H9 (cell line): ENCODE data around the gene TMEM129. TPM values are rescaled to one million over a fixed set of nuclear protein-coding genes. Genes with fewer than 3 reads are reported as not detected.

Experiments
- DNase-seq: peaks from one replicate; pipeline ENCODE4 v3.0.0-alpha.2; 2017
- H2AFZ ChIP-seq: one replicate; pipeline ENCODE4 v1.6.1; 2013; ENCODE audit warnings: mild to moderate bottlenecking, low read length, control low read depth, moderate library complexity
- H2AK5ac ChIP-seq: 2 replicates; pipeline ENCODE4 v1.6.1; 2013; ENCODE audit warnings: low read length, control low read depth, mixed read lengths; ENCODE audit not compliant: insufficient read length
- H2BK120ac ChIP-seq: one replicate; pipeline ENCODE4 v1.6.1; 2013; ENCODE audit warnings: low read depth, mild to moderate bottlenecking, low read length, control low read depth, inconsistent platforms; ENCODE audit not compliant: poor library complexity, severe bottlenecking
- H2BK12ac ChIP-seq: 2 replicates; pipeline ENCODE4 v1.6.1; 2013; ENCODE audit warnings: low read length, control low read depth, mixed read lengths, low read depth; ENCODE audit not compliant: insufficient read length
- H2BK15ac ChIP-seq: 2 replicates; pipeline ENCODE4 v1.6.1; 2013; ENCODE audit warnings: low read depth, low read length, control low read depth
- H2BK20ac ChIP-seq: one replicate; pipeline ENCODE4 v1.6.1; 2013; ENCODE audit warnings: low read depth, mild to moderate bottlenecking, low read length, control low read depth, inconsistent platforms; ENCODE audit not compliant: poor library complexity, severe bottlenecking
- H2BK5ac ChIP-seq: 2 replicates; pipeline ENCODE4 v1.6.1; 2013; ENCODE audit warnings: low read length, control low read depth, mixed read lengths; ENCODE audit not compliant: insufficient read length
- H3K14ac ChIP-seq: 2 replicates; pipeline ENCODE4 v1.6.1; 2013; ENCODE audit warnings: low read length, control low read depth; ENCODE audit not compliant: insufficient read depth
- H3K18ac ChIP-seq: 2 replicates; pipeline ENCODE4 v1.6.1; 2013; ENCODE audit warnings: low read depth, mild to moderate bottlenecking, mixed read lengths, low read length, control low read depth; ENCODE audit not compliant: insufficient read length
- H3K23ac ChIP-seq: 2 replicates; pipeline ENCODE4 v1.6.1; 2013; ENCODE audit warnings: low read length, control low read depth, mixed read lengths, low read depth; ENCODE audit not compliant: insufficient read length
- H3K23me2 ChIP-seq: 2 replicates; pipeline ENCODE4 v1.6.1; 2013; ENCODE audit warnings: low read depth, mild to moderate bottlenecking, mixed read lengths, low read length, control low read depth; ENCODE audit not compliant: insufficient read length, poor library complexity, severe bottlenecking
- H3K27ac ChIP-seq: 2 replicates; pipeline ENCODE4 v1.5.1; 2013; ENCODE audit warnings: low read length, control low read depth, mixed read lengths, low read depth; ENCODE audit not compliant: insufficient read length
- H3K27me3 ChIP-seq: 2 replicates; pipeline ENCODE4 v1.6.1; 2013; ENCODE audit warnings: low read length, control low read depth, inconsistent platforms; ENCODE audit not compliant: insufficient read depth
- H3K4ac ChIP-seq: 2 replicates; pipeline ENCODE4 v1.6.1; 2013; ENCODE audit warnings: low read depth, mild to moderate bottlenecking, control low read depth, inconsistent platforms, low read length, moderate library complexity
- H3K4me1 ChIP-seq: 2 replicates; pipeline ENCODE4 v1.6.1; 2013; ENCODE audit warnings: low read length, control low read depth, inconsistent platforms; ENCODE audit not compliant: insufficient read depth
- H3K4me2 ChIP-seq: 2 replicates; pipeline ENCODE4 v1.6.1; 2013; ENCODE audit warnings: low read length, control low read depth, mixed read lengths; ENCODE audit not compliant: insufficient read length, insufficient read depth
- H3K56ac ChIP-seq: 2 replicates; pipeline ENCODE4 v1.6.1; 2013; ENCODE audit warnings: low read depth, mild to moderate bottlenecking, mixed read lengths, low read length, control low read depth; ENCODE audit not compliant: insufficient read length
- H3K79me1 ChIP-seq: 2 replicates; pipeline ENCODE4 v1.6.1; 2013; ENCODE audit warnings: low read depth, mild to moderate bottlenecking, moderate library complexity, low read length, control low read depth, inconsistent platforms; ENCODE audit not compliant: insufficient read depth, poor library complexity, severe bottlenecking
- H3K79me2 ChIP-seq: 2 replicates; pipeline ENCODE4 v1.6.1; 2013; ENCODE audit warnings: low read length, control low read depth, inconsistent platforms; ENCODE audit not compliant: insufficient read depth
- H3K9ac ChIP-seq: 2 replicates; pipeline ENCODE4 v1.6.1; 2013; ENCODE audit warnings: low read length, control low read depth, mixed read lengths; ENCODE audit not compliant: insufficient read length; ENCODE audit errors: extremely low read depth
- H3K9me3 ChIP-seq: one replicate; pipeline ENCODE4 v1.6.1; 2013; ENCODE audit warnings: low read depth, low read length, inconsistent platforms; ENCODE audit not compliant: control insufficient read depth
- H3T11ph ChIP-seq: one replicate; pipeline ENCODE4 v1.6.1; 2013; ENCODE audit warnings: mild to moderate bottlenecking, low read length, control low read depth, inconsistent platforms
- H4K20me1 ChIP-seq: one replicate; pipeline ENCODE4 v1.6.1; 2013; ENCODE audit not compliant: control insufficient read depth, insufficient read length, insufficient read depth
- H4K5ac ChIP-seq: 2 replicates; pipeline ENCODE4 v1.6.1; 2013; ENCODE audit warnings: low read depth, mild to moderate bottlenecking, mixed read lengths, low read length, control low read depth; ENCODE audit not compliant: insufficient read length
- H4K8ac ChIP-seq: replicated peaks from 2 replicates; pipeline ENCODE4 v1.6.1; 2013; ENCODE audit warnings: low read length, control low read depth, mixed read lengths, low read depth; ENCODE audit not compliant: insufficient read length
- H4K91ac ChIP-seq: 2 replicates; pipeline ENCODE4 v1.6.1; 2013; ENCODE audit warnings: low read depth, mild to moderate bottlenecking, moderate library complexity, mixed read lengths, low read length, control low read depth; ENCODE audit not compliant: insufficient read length
- H3K27ac Mint-ChIP-seq, 3 experiments: 2 replicates in 2 of 3; 3 replicates in 1 of 3; pipeline ENCODE4 v1.8.0; 2020 to 2021; ENCODE audit warnings: mixed read lengths in 3 of 3, mild to moderate bottlenecking in 1 of 3, moderate library complexity in 1 of 3
- H3K27me3 Mint-ChIP-seq: 2 replicates; pipeline ENCODE4 v1.8.0; 2021; ENCODE audit warnings: low read depth, mild to moderate bottlenecking, moderate library complexity, mixed read lengths
- H3K36me3 Mint-ChIP-seq, 3 experiments: 2 replicates in 2 of 3; 3 replicates in 1 of 3; pipeline ENCODE4 v1.8.0; 2020 to 2021; ENCODE audit warnings: low read depth in 3 of 3, mixed read lengths in 3 of 3; ENCODE audit not compliant: insufficient read depth in 1 of 3
- H3K4me1 Mint-ChIP-seq, 2 experiments: 2 replicates each; pipeline ENCODE4 v1.8.0; 2020; ENCODE audit warnings: mixed read lengths in 2 of 2
- H3K4me3 Mint-ChIP-seq, 2 experiments: 2 replicates in 1 of 2; 3 replicates in 1 of 2; pipeline ENCODE4 v1.8.0; 2020 to 2021; ENCODE audit warnings: mild to moderate bottlenecking in 2 of 2, mixed read lengths in 2 of 2, moderate library complexity in 1 of 2
- H3K9me3 Mint-ChIP-seq, 2 experiments: 2 replicates in 1 of 2; 3 replicates in 1 of 2; pipeline ENCODE4 v1.8.0; 2020; ENCODE audit warnings: mild to moderate bottlenecking in 2 of 2, mixed read lengths in 2 of 2, moderate library complexity in 1 of 2
- CTCF ChIP-seq: fragments of 200-600 bp; sonication (generic); conservative IDR thresholded peaks from 3 replicates; pipeline ENCODE4 v1.8.0; 2021; ENCODE audit warnings: antibody characterized with exemption, mild to moderate bottlenecking
- WGBS: extraction: QIAGEN DNeasy Blood & Tissue Kit; methylation state at CpG from one replicate; pipeline ENCODE4 v1.1.7; 2013; ENCODE audit warnings: missing lambda C conversion rate, low lambda C conversion rate, mixed read lengths; ENCODE audit not compliant: insufficient read length; ENCODE audit errors: extremely low coverage; 5-methylcytosine and 5-hydroxymethylcytosine counted together
- total RNA-seq: library from RNA; stranded (reverse); gene quantifications from 2 replicates; pipeline ENCODE4 v1.2.1, GENCODE V29; 2021

The TMEM129 gene
- total RNA-seq, 1 experiment from 2014 or later = 27.3 TPM

- Histone ChIP-seq H2AK5ac (no peak overlapping the region), H4K5ac (no peak overlapping the region), H3K79me2 (no peaks in the 10 kb centered on the region), H3K79me1 (no peaks in the 10 kb centered on the region), H2BK120ac (no peak overlapping the region), H3K23me2 (peaks cover 3% of the 10 kb centered on the region), H3K4me2 (peak overlapping the region; percentile 40), H3T11ph (no peak overlapping the region), H2BK15ac (no peak overlapping the region), H2AFZ (no peak overlapping the region), H4K91ac (no peak overlapping the region), H3K56ac (no peak overlapping the region), H4K8ac (no peak overlapping the region), H3K4ac (no peak overlapping the region), H3K4me1 (no peaks in the 10 kb centered on the region; the same call in 1 of the 2 replicates), H4K20me1 (no peaks in the 10 kb centered on the region), H3K9ac (no peak overlapping the region), H3K23ac (no peak overlapping the region), H2BK12ac (no peak overlapping the region), H3K27me3 (no peaks in the 10 kb centered on the region), H3K27ac (no peak overlapping the region), H2BK5ac (no peak overlapping the region), H3K14ac (no peak overlapping the region; the same call in 1 of the 2 replicates), H3K9me3 (no peaks in the 10 kb centered on the region), H2BK20ac (no peak overlapping the region), H3K18ac (no peak overlapping the region)
- no peaks in the 10 kb centered on the region for H3K36me3 Mint-ChIP-seq
- H3K4me3 Mint-ChIP-seq = peak overlapping the region; percentile 49 to 75
- H3K4me1 Mint-ChIP-seq = peaks cover 13 to 29% of the 10 kb centered on the region in 2 experiments
- no peaks in the 10 kb centered on the region for H3K9me3 Mint-ChIP-seq
- no peak for DNase-seq
- H3K27ac Mint-ChIP-seq = peak overlapping the region in 1 of 3 experiments; percentile 90; a peak in 1 of 7 replicates
- no peak for TF ChIP-seq CTCF
- peaks cover 15% of the 10 kb centered on the region for H3K27me3 Mint-ChIP-seq
- no CpG with 5 or more reads among the region's 23 CpGs for WGBS
These were observed 47.4 kb upstream of the TMEM129 start for GRCh38 chr4:1768367-1769034.
